GM23338 (cell line): ENCODE results near the gene PXK. TPM values are rescaled to one million over a fixed set of nuclear protein-coding genes. Genes with fewer than 3 reads are reported as not detected.

Source experiments
- ATAC-seq: fragments of 200-7000 bp; cut with Tn5 transposase; 3 replicates; pipeline ENCODE4 v1.9.1; 2020
- DNase-seq: peaks from one replicate; pipeline ENCODE4 v3.0.0-alpha.2; 2015; ENCODE audit warnings: low spot score
- H2AFZ ChIP-seq: fragments of 200-600 bp; sonication (generic); 2 replicates; pipeline ENCODE4 v1.8.0; 2016; ENCODE audit warnings: antibody characterized with exemption, mild to moderate bottlenecking, moderate library complexity
- H3F3A ChIP-seq: fragments of 200-600 bp; sonication (generic); replicated peaks from 2 replicates; pipeline ENCODE4 v1.8.0; 2017; ENCODE audit warnings: antibody characterized with exemption, mixed run types, low read depth
- H3K27ac ChIP-seq: fragments of 200-600 bp; sonication (generic); 2 replicates; pipeline ENCODE4 v1.6.1; 2016; ENCODE audit warnings: low read depth
- H3K27me3 ChIP-seq: fragments of 200-600 bp; sonication (generic); 2 replicates; pipeline ENCODE4 v1.8.0; 2016; ENCODE audit warnings: mild to moderate bottlenecking, mixed run types, moderate library complexity; ENCODE audit not compliant: insufficient read depth
- H3K36me3 ChIP-seq: fragments of 200-600 bp; sonication (generic); 2 replicates; pipeline ENCODE4 v1.8.0; 2016; ENCODE audit warnings: mild to moderate bottlenecking; ENCODE audit not compliant: insufficient read depth
- H3K4me1 ChIP-seq: fragments of 200-600 bp; sonication (generic); 2 replicates; pipeline ENCODE4 v1.8.0; 2016; ENCODE audit warnings: mild to moderate bottlenecking, moderate library complexity; ENCODE audit not compliant: insufficient read depth
- H3K4me2 ChIP-seq: fragments of 200-600 bp; sonication (generic); 2 replicates; pipeline ENCODE4 v1.7.1; 2017; ENCODE audit warnings: mixed run types
- H3K4me3 ChIP-seq: fragments of 200-600 bp; sonication (generic); 2 replicates; pipeline ENCODE4 v1.6.1; 2016; ENCODE audit warnings: mixed run types
- H3K79me2 ChIP-seq: fragments of 200-600 bp; sonication (generic); replicated peaks from 2 replicates; pipeline ENCODE4 v1.8.0; 2017; ENCODE audit warnings: mild to moderate bottlenecking; ENCODE audit not compliant: insufficient read depth
- H3K9me2 ChIP-seq: fragments of 200-600 bp; sonication (generic); 2 replicates; pipeline ENCODE4 v1.8.0; 2017; ENCODE audit not compliant: insufficient read depth
- H4K20me1 ChIP-seq: fragments of 200-600 bp; sonication (generic); replicated peaks from 2 replicates; pipeline ENCODE4 v1.8.0; 2017; ENCODE audit warnings: mild to moderate bottlenecking; ENCODE audit not compliant: insufficient read depth
- H3K27ac Mint-ChIP-seq: 2 replicates; pipeline ENCODE4 v1.8.0; 2020; ENCODE audit warnings: inconsistent platforms, mild to moderate bottlenecking, moderate library complexity, mixed read lengths
- H3K27me3 Mint-ChIP-seq: 3 replicates; pipeline ENCODE4 v1.8.0; 2022; ENCODE audit warnings: low read depth, mild to moderate bottlenecking, moderate library complexity, mixed read lengths, inconsistent platforms; ENCODE audit not compliant: insufficient read depth, poor library complexity
- H3K36me3 Mint-ChIP-seq: 3 replicates; pipeline ENCODE4 v1.8.0; 2021; ENCODE audit warnings: low read depth, mild to moderate bottlenecking, inconsistent platforms, moderate library complexity, mixed read lengths
- H3K4me1 Mint-ChIP-seq: 3 replicates; pipeline ENCODE4 v1.8.0; 2020; ENCODE audit warnings: mild to moderate bottlenecking, inconsistent platforms, mixed read lengths
- H3K4me3 Mint-ChIP-seq: 3 replicates; pipeline ENCODE4 v1.8.0; 2021; ENCODE audit warnings: moderate library complexity, mild to moderate bottlenecking, inconsistent platforms, mixed read lengths
- H3K9me3 Mint-ChIP-seq: 3 replicates; pipeline ENCODE4 v1.8.0; 2020; ENCODE audit warnings: moderate library complexity, mild to moderate bottlenecking, inconsistent platforms, mixed read lengths
- CTCF ChIP-seq, 2 experiments: fragments of 200-600 bp in 1 of 2; sonication (generic) in 1 of 2; conservative IDR thresholded peaks; 2 replicates each; pipeline versions ENCODE4 v1.5.1 to v1.6.1; 2016 to 2017; ENCODE audit warnings: antibody characterized with exemption in 2 of 2, low read depth in 2 of 2, mild to moderate bottlenecking in 2 of 2, moderate library complexity in 1 of 2
- JUNB ChIP-seq: IDR thresholded peaks from one replicate; pipeline ENCODE4 v1.6.1; 2016; ENCODE audit warnings: antibody characterized with exemption; ENCODE audit not compliant: unreplicated experiment
- NANOG ChIP-seq: IDR thresholded peaks from 2 replicates; pipeline ENCODE4 v1.6.1; 2016; ENCODE audit warnings: antibody characterized with exemption, borderline replicate concordance
- POLR2AphosphoS5 ChIP-seq: IDR thresholded peaks from 2 replicates; pipeline ENCODE4 v1.6.1; 2016; ENCODE audit warnings: antibody characterized with exemption, low read depth
- STAT1 ChIP-seq: IDR thresholded peaks from one replicate; pipeline ENCODE4 v1.6.1; 2016; ENCODE audit warnings: antibody characterized with exemption; ENCODE audit not compliant: unreplicated experiment
- ZNF114 ChIP-seq: fragments of 250-450 bp; sonication (Bioruptor Pico); IDR thresholded peaks from 2 replicates; pipeline ENCODE4 v1.5.0; 2020; ENCODE audit warnings: mild to moderate bottlenecking, moderate library complexity
- ZNF331 ChIP-seq: fragments of 250-450 bp; sonication (Bioruptor Pico); IDR thresholded peaks from 2 replicates; pipeline ENCODE4 v1.5.0; 2020; ENCODE audit warnings: low read depth, mild to moderate bottlenecking, moderate library complexity
- ZNF462 ChIP-seq: fragments of 250-450 bp; sonication (Bioruptor Pico); IDR thresholded peaks from 2 replicates; pipeline ENCODE4 v1.5.0; 2020; ENCODE audit warnings: mild to moderate bottlenecking, moderate library complexity
- polyA plus RNA-seq: library from polyadenylated mRNA; unstranded; fragments of >200 nt; fragmentation: Nextera tagmentation; extraction: Ambion mirVana; gene quantifications from 2 replicates; pipeline ENCODE4 v1.2.1, GENCODE V29; 2016
- total RNA-seq: library from RNA; depleted of rRNA; stranded (reverse); fragments of >200 nt; shearing (Covaris generic); gene quantifications from 2 replicates; pipeline ENCODE4 v1.2.3, GENCODE V29; 2014

PXK gene
- total and polyA plus RNA-seq, 2 experiments from 2014 or later = 6.4 to 6.5 TPM

GRCh38 chr3:58470363-58471024 lies 137.8 kb downstream of the PXK start:
- no peak overlapping the region for H2AFZ ChIP-seq
- H3F3A ChIP-seq = no peaks in the 10 kb centered on the region
- H3K27me3 ChIP-seq = no peaks in the 10 kb centered on the region
- H3K36me3 ChIP-seq = no peaks in the 10 kb centered on the region
- H3K27ac ChIP-seq = no peak overlapping the region
- no peaks in the 10 kb centered on the region for H4K20me1 ChIP-seq
- no peaks in the 10 kb centered on the region for H3K9me3 Mint-ChIP-seq
- no peak overlapping the region for H3K4me3 ChIP-seq
- DNase-seq (no peak), ATAC-seq (peak; percentile 35; the same call in 1 of the 3 replicates)
- no peak overlapping the region for H3K27ac Mint-ChIP-seq
- no peaks in the 10 kb centered on the region for H3K36me3 Mint-ChIP-seq
- no peaks in the 10 kb centered on the region for H3K9me2 ChIP-seq
- H3K4me3 Mint-ChIP-seq = no peak overlapping the region
- TF ChIP-seq STAT1 (no peak), ZNF462 (CRISPR knock-in tag) (no peak), JUNB (no peak)
- H3K4me1 ChIP-seq = peaks cover 10% of the 10 kb centered on the region
- H3K4me1 Mint-ChIP-seq = peaks cover 19% of the 10 kb centered on the region
- H3K4me2 ChIP-seq = no peak overlapping the region
- H3K79me2 ChIP-seq = no peaks in the 10 kb centered on the region
- H3K27me3 Mint-ChIP-seq = peaks cover 8% of the 10 kb centered on the region

- no peaks in the 10 kb centered on the region for H3K9me3 Mint-ChIP-seq
- peaks cover 8% of the 10 kb centered on the region for H3K27me3 Mint-ChIP-seq
- peak; percentile 48 for ATAC-seq
- Histone ChIP-seq H2AFZ (peak overlapping the region; percentile 86; the same call in 1 of the 2 replicates), H4K20me1 (no peaks in the 10 kb centered on the region), H3K4me3 (no peak overlapping the region), H3K4me1 (peaks cover 10% of the 10 kb centered on the region), H3K27me3 (no peaks in the 10 kb centered on the region), H3K79me2 (no peaks in the 10 kb centered on the region), H3K27ac (no peak overlapping the region), H3F3A (no peaks in the 10 kb centered on the region), H3K4me2 (no peak overlapping the region), H3K36me3 (no peaks in the 10 kb centered on the region), H3K9me2 (no peaks in the 10 kb centered on the region)
- no peak overlapping the region for H3K27ac Mint-ChIP-seq
- no peak overlapping the region for H3K4me3 Mint-ChIP-seq
- H3K4me1 Mint-ChIP-seq = peaks cover 19% of the 10 kb centered on the region
- no peaks in the 10 kb centered on the region for H3K36me3 Mint-ChIP-seq
- no peak for DNase-seq
- no peak for TF ChIP-seq ZNF331
- TF ChIP-seq NANOG = no peak
- no peak for TF ChIP-seq STAT1
- TF ChIP-seq ZNF114 (CRISPR knock-in tag) = no peak
- no peak for TF ChIP-seq POLR2AphosphoS5
- TF ChIP-seq CTCF (conservative IDR thresholded peaks at IDR 0.05; ENCODE audit: low read depth in 2 of 2) = no peak
These were observed 138.6 kb downstream of the PXK start for GRCh38 chr3:58471025-58471887.
